Fibroblast of lung (primary cell): ENCODE results near the gene SHROOM3. TPM values are rescaled to one million over a fixed set of nuclear protein-coding genes. Genes with fewer than 3 reads are reported as not detected.

ENCODE experiments used
- DNase-seq, 2 donors: peaks; one replicate each; pipeline versions ENCODE4 v3.0.0 to v3.0.0-alpha.2; 2010; ENCODE audit warnings: low read depth in 2 of 2
- H2AFZ ChIP-seq: 2 replicates; pipeline ENCODE4 v1.5.1; 2012; ENCODE audit warnings: low read length, control low read depth, inconsistent platforms
- H3K27ac ChIP-seq: 2 replicates; pipeline ENCODE4 v1.5.1; 2011; ENCODE audit warnings: low read length, control low read depth; ENCODE audit not compliant: insufficient read depth
- H3K27me3 ChIP-seq: 2 replicates; pipeline ENCODE4 v1.5.1; 2011; ENCODE audit warnings: mild to moderate bottlenecking, low read length; ENCODE audit not compliant: control insufficient read depth, insufficient read depth
- H3K36me3 ChIP-seq: 2 replicates; pipeline ENCODE4 v1.5.1; 2011; ENCODE audit warnings: low read length; ENCODE audit not compliant: control insufficient read depth, insufficient read depth
- H3K4me1 ChIP-seq: 2 replicates; pipeline ENCODE4 v1.5.1; 2011; ENCODE audit warnings: low read length; ENCODE audit not compliant: control insufficient read depth, insufficient read depth; ENCODE audit errors: extremely low read depth
- H3K4me2 ChIP-seq: 2 replicates; pipeline ENCODE4 v1.5.1; 2011; ENCODE audit warnings: low read length, control low read depth; ENCODE audit not compliant: insufficient read depth; ENCODE audit errors: extremely low read depth
- H3K4me3 ChIP-seq, 4 experiments: fragments of 200-600 bp in 1 of 4; sonication (generic) in 1 of 4; replicated peaks in 1 of 4; 2 replicates each; pipeline ENCODE4 v1.5.1; 2011 to 2016; ENCODE audit warnings: low read length in 4 of 4, low read depth in 3 of 4, mild to moderate bottlenecking in 3 of 4, control low read depth in 2 of 4, inconsistent platforms in 1 of 4, mixed read lengths in 1 of 4; ENCODE audit not compliant: insufficient read depth in 1 of 4; ENCODE audit errors: control extremely low read depth in 1 of 4
- H3K79me2 ChIP-seq: 2 replicates; pipeline ENCODE4 v1.5.1; 2012; ENCODE audit warnings: mild to moderate bottlenecking, low read length, inconsistent platforms; ENCODE audit not compliant: control insufficient read depth, insufficient read depth
- H3K9ac ChIP-seq: 2 replicates; pipeline ENCODE4 v1.5.1; 2011; ENCODE audit warnings: mild to moderate bottlenecking, low read length, control low read depth; ENCODE audit not compliant: insufficient read depth
- H3K9me3 ChIP-seq: 2 replicates; pipeline ENCODE4 v1.5.1; 2012; ENCODE audit warnings: low read depth, low read length; ENCODE audit not compliant: control insufficient read depth, insufficient read depth
- H4K20me1 ChIP-seq: 2 replicates; pipeline ENCODE4 v1.5.1; 2011; ENCODE audit warnings: low read length; ENCODE audit not compliant: control insufficient read depth, insufficient read depth; ENCODE audit errors: extremely low read depth
- CTCF ChIP-seq, 2 donors: IDR thresholded peaks in 1 of 2; conservative IDR thresholded peaks in 1 of 2; 1 replicate in 1 of 2; 2 replicates in 1 of 2; pipeline ENCODE4 v1.5.1; 2011 to 2012; ENCODE audit warnings: low read length in 2 of 2, control low read depth in 1 of 2, inconsistent platforms in 1 of 2, low read depth in 1 of 2, mild to moderate bottlenecking in 1 of 2
- EZH2 ChIP-seq: IDR thresholded peaks from 2 replicates; pipeline ENCODE4 v1.5.1; 2012; ENCODE audit warnings: low read length, control low read depth, mild to moderate bottlenecking; ENCODE audit errors: missing control alignments
- polyA plus RNA-seq, 2 donors: library from polyadenylated mRNA; depleted of rRNA in 1 of 2; stranded (reverse) in 1 of 2; unstranded in 1 of 2; fragments of >200 nt; gene quantifications; 2 replicates each; pipeline ENCODE4 v1.2.1, GENCODE V29; 2011 to 2012; ENCODE audit warnings: missing spikeins in 1 of 2
- total RNA-seq: library from RNA; depleted of rRNA; stranded (reverse); fragments of >200 nt; gene quantifications from 2 replicates; pipeline ENCODE4 v1.2.1, GENCODE V29; 2014

SHROOM3 gene
- total and polyA plus RNA-seq, 2 donors (not counting 1 experiment from before 2014, with no cell fraction given): 9.9 to 23.9 TPM

GRCh38 chr4:76823495-76823894 lies 388.5 kb downstream of the SHROOM3 start:
- Histone ChIP-seq H3K9me3 (no peaks in the 10 kb centered on the region), H3K36me3 (no peaks in the 10 kb centered on the region), H3K27ac (no peak overlapping the region), H4K20me1 (no peaks in the 10 kb centered on the region), H3K4me1 (no peaks in the 10 kb centered on the region), H3K27me3 (no peaks in the 10 kb centered on the region), H3K4me3 (no peak overlapping the region), H2AFZ (no peak overlapping the region), H3K9ac (no peak overlapping the region), H3K79me2 (no peaks in the 10 kb centered on the region), H3K4me2 (no peak overlapping the region)
- TF ChIP-seq CTCF (conservative IDR thresholded peaks at IDR 0.05 in 1 of 2, IDR thresholded peaks at IDR 0.05 in 1 of 2; ENCODE audit: low read depth in 1 of 2, low read length in 2 of 2): no peak
- no peak for TF ChIP-seq EZH2
- peak in 1 of 2 donors; percentile 72 for DNase-seq

DNA sequence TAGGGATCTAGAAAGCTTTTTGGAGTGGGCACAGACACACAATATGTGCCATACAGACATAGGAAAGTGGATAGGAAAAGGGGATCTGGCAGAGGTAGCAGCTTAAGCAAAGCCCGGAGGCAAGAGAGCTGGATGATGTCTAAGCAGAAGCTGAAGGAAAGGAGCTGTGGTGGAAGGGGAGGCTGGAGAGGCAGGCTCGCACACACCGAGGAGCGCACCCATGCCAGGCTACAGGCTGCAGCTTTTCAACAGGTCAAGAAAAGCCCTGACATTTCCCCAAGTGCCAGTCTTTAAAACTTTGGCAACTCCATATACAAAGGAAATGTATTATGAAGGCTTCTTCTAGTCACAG lies 395.6 kb downstream of the SHROOM3 start:
- H2AFZ ChIP-seq: peak overlapping the region; percentile 96
- H3K4me2 ChIP-seq: peak overlapping the region; percentile 81
- no peak for TF ChIP-seq EZH2
- no peak for TF ChIP-seq CTCF (conservative IDR thresholded peaks at IDR 0.05 in 1 of 2, IDR thresholded peaks at IDR 0.05 in 1 of 2; ENCODE audit: low read depth in 1 of 2, low read length in 2 of 2)
- no peaks in the 10 kb centered on the region for H3K27me3 ChIP-seq
- H3K9ac ChIP-seq: peak overlapping the region; percentile 42
- no peaks in the 10 kb centered on the region for H3K9me3 ChIP-seq
- H3K27ac ChIP-seq: peak overlapping the region; percentile 71
- H3K4me3 ChIP-seq: peak overlapping the region in 1 of 4 experiments; percentile 10
- no peaks in the 10 kb centered on the region for H3K79me2 ChIP-seq
- no peak for DNase-seq
- no peaks in the 10 kb centered on the region for H4K20me1 ChIP-seq
- no peaks in the 10 kb centered on the region for H3K36me3 ChIP-seq
- peaks cover 10% of the 10 kb centered on the region for H3K4me1 ChIP-seq

DNA sequence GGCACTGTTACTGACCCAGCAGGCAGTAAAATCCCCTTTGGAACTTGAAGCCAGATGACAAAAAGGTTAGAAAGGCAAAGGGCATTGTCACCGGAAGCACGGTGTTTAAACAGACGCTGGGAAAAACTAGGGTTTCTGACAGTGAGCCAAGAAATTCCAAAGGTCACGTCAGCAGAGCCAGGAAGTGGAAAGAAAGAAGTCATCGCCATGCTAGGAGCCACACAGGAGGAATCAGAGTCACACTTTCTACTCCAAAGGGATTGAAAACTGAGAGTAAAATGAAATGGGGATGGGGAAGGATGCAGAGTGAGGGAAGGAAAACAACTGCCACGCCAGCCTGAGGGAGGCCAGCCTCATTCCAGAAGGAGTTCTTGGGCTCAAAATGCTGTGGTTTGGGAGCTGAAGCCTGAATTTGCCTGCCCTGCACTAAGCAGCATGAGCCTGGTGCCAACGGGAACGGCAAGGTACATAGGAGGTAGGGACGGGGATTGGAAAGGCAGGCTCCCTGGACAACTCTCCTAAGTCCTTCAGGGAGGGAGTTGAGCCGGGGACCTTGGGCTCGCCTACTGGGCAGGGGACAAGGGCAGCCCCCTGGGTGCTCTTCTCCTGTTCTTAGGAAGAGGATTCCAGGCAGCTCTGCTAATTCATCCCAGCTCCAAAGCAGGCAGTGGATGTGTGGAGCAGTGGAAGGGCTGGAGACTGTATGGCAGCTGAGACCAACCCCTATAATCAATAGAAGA lies 396.1 kb downstream of the SHROOM3 start:
- Histone ChIP-seq H4K20me1 (no peaks in the 10 kb centered on the region), H3K36me3 (no peaks in the 10 kb centered on the region), H3K4me2 (peak overlapping the region; percentile 81), H3K79me2 (no peaks in the 10 kb centered on the region), H2AFZ (peak overlapping the region; percentile 96), H3K4me1 (peaks cover 10% of the 10 kb centered on the region), H3K9me3 (no peaks in the 10 kb centered on the region), H3K4me3 (peak overlapping the region in 2 of 4 experiments; percentile 5 to 10), H3K9ac (peak overlapping the region; percentile 42), H3K27ac (peak overlapping the region; percentile 71), H3K27me3 (no peaks in the 10 kb centered on the region)
- peak; percentile 83 to 87 for DNase-seq
- TF ChIP-seq CTCF (conservative IDR thresholded peaks at IDR 0.05 in 1 of 2, IDR thresholded peaks at IDR 0.05 in 1 of 2; ENCODE audit: low read depth in 1 of 2, low read length in 2 of 2): no peak
